H1 (cell line): ENCODE results near the gene CAMTA1. TPM values are rescaled to one million over a fixed set of nuclear protein-coding genes. Genes with fewer than 3 reads are reported as not detected.

Experiments
- CTCF ChIA-PET: fragments of 300-600 bp; sonication (Branson Sonifier 250); formaldehyde crosslinking; loops from one replicate; lab custom pipeline; 2021; ENCODE audit not compliant: partially characterized antibody; lab: Charles Lee
- POLR2A ChIA-PET: fragments of 300-600 bp; sonication (Branson Sonifier 250); formaldehyde crosslinking; loops from one replicate; lab custom pipeline; 2021; ENCODE audit warnings: inconsistent platforms; ENCODE audit not compliant: partially characterized antibody; lab: Charles Lee
- DNase-seq, 2 experiments: peaks; one replicate each; pipeline versions ENCODE4 v3.0.0 to v3.0.0-alpha.2; 2010 to 2022; ENCODE audit warnings: low spot score in 2 of 2, low read depth in 1 of 2, mixed read lengths in 1 of 2
- FAIRE-seq: peaks from 2 replicates; lab custom pipeline; 2011; peaks lifted over from hg19 to GRCh38; lab: Jason Lieb, UNC
- H2AFZ ChIP-seq: 2 replicates; pipeline ENCODE4 v1.8.1; 2012; ENCODE audit warnings: low read length, inconsistent platforms
- H2AK5ac ChIP-seq: 2 replicates; pipeline ENCODE4 v1.6.1; 2013; ENCODE audit warnings: low read depth, low read length
- H2BK120ac ChIP-seq: replicated peaks from 2 replicates; pipeline ENCODE3; 2013; ENCODE audit warnings: low read depth, low read length, inconsistent platforms
- H2BK12ac ChIP-seq: 2 replicates; pipeline ENCODE4 v1.6.1; 2013; ENCODE audit warnings: low read depth, low read length
- H2BK15ac ChIP-seq: 2 replicates; pipeline ENCODE4 v1.6.1; 2013; ENCODE audit warnings: low read length
- H2BK20ac ChIP-seq: 2 replicates; pipeline ENCODE4 v1.6.1; 2013; ENCODE audit warnings: low read length
- H2BK5ac ChIP-seq: 2 replicates; pipeline ENCODE4 v1.6.1; 2013; ENCODE audit warnings: low read depth, low read length
- H3K14ac ChIP-seq: 2 replicates; pipeline ENCODE4 v1.6.1; 2013; ENCODE audit warnings: inconsistent platforms; ENCODE audit not compliant: insufficient read length
- H3K18ac ChIP-seq: 2 replicates; pipeline ENCODE4 v1.6.1; 2013; ENCODE audit warnings: low read length; ENCODE audit errors: extremely low read depth
- H3K23ac ChIP-seq: 2 replicates; pipeline ENCODE4 v1.6.1; 2013; ENCODE audit warnings: inconsistent platforms; ENCODE audit not compliant: insufficient read length
- H3K23me2 ChIP-seq: 2 replicates; pipeline ENCODE4 v1.6.1; 2013; ENCODE audit warnings: low read depth, low read length
- H3K27ac ChIP-seq: 2 replicates; pipeline ENCODE4 v1.6.1; 2011; ENCODE audit warnings: low read depth, low read length, inconsistent platforms
- H3K27me3 ChIP-seq, 4 experiments: replicated peaks in 1 of 4; 1 replicate in 1 of 4; 2 replicates in 3 of 4; pipeline versions ENCODE4 v1.6.1 to v1.8.1; 2011 to 2013; ENCODE audit warnings: low read length in 3 of 4, mild to moderate bottlenecking in 3 of 4, inconsistent platforms in 2 of 4, mixed read lengths in 2 of 4, moderate library complexity in 1 of 4; ENCODE audit not compliant: control insufficient read depth in 3 of 4, insufficient read depth in 3 of 4; ENCODE audit errors: extremely low read depth in 1 of 4
- H3K36me3 ChIP-seq, 4 experiments: 2 replicates each; pipeline versions ENCODE4 v1.6.1 to v1.8.1; 2011 to 2013; ENCODE audit warnings: mild to moderate bottlenecking in 4 of 4, low read length in 3 of 4, moderate library complexity in 2 of 4, control low read depth in 1 of 4, inconsistent platforms in 1 of 4; ENCODE audit not compliant: insufficient read depth in 4 of 4, control insufficient read depth in 2 of 4
- H3K4ac ChIP-seq: replicated peaks from 2 replicates; pipeline ENCODE3; 2013; ENCODE audit warnings: low read length, low read depth, mixed read lengths, inconsistent platforms; ENCODE audit not compliant: insufficient read length
- H3K4me1 ChIP-seq, 4 experiments: replicated peaks in 1 of 4; 1 replicate in 1 of 4; 2 replicates in 3 of 4; pipeline versions ENCODE4 v1.6.1 to v1.8.1; 2011 to 2013; ENCODE audit warnings: low read length in 3 of 4, inconsistent platforms in 2 of 4, mixed read lengths in 1 of 4; ENCODE audit not compliant: insufficient read depth in 4 of 4, control insufficient read depth in 3 of 4
- H3K4me2 ChIP-seq, 2 experiments: 2 replicates each; pipeline versions ENCODE4 v1.6.1 to v1.8.1; 2011 to 2013; ENCODE audit warnings: low read depth in 2 of 2, low read length in 2 of 2, control low read depth in 1 of 2, inconsistent platforms in 1 of 2, mild to moderate bottlenecking in 1 of 2; ENCODE audit not compliant: insufficient read depth in 1 of 2
- H3K4me3 ChIP-seq, 4 experiments: fragments of 200-600, 300-600 bp in 1 of 4; sonication (generic), shearing (Covaris generic), sonication (Bioruptor Twin) in 1 of 4; 2 replicates each; pipeline versions ENCODE4 v1.5.1 to v1.8.1; 2011 to 2016; ENCODE audit warnings: low read length in 4 of 4, low read depth in 3 of 4, control low read depth in 2 of 4, inconsistent platforms in 2 of 4, mild to moderate bottlenecking in 2 of 4, mixed read lengths in 1 of 4, moderate library complexity in 1 of 4; ENCODE audit not compliant: insufficient read depth in 2 of 4; ENCODE audit errors: extremely low read depth in 1 of 4
- H3K56ac ChIP-seq: replicated peaks from 2 replicates; pipeline ENCODE3; 2013; ENCODE audit warnings: low read depth, mild to moderate bottlenecking, mixed read lengths, low read length, inconsistent platforms; ENCODE audit not compliant: insufficient read length
- H3K79me1 ChIP-seq: 2 replicates; pipeline ENCODE4 v1.6.1; 2013; ENCODE audit warnings: low read depth, low read length, control low read depth
- H3K79me2 ChIP-seq, 2 experiments: 2 replicates each; pipeline versions ENCODE4 v1.6.1 to v1.8.1; 2012 to 2013; ENCODE audit warnings: low read length in 2 of 2, mild to moderate bottlenecking in 2 of 2, inconsistent platforms in 1 of 2; ENCODE audit not compliant: insufficient read depth in 2 of 2, control insufficient read depth in 1 of 2
- H3K9ac ChIP-seq, 4 experiments: replicated peaks in 1 of 4; 1 replicate in 1 of 4; 2 replicates in 3 of 4; pipeline versions ENCODE4 v1.6.1 to v1.8.1; 2011 to 2013; ENCODE audit warnings: low read depth in 3 of 4, low read length in 3 of 4, control low read depth in 2 of 4, mild to moderate bottlenecking in 2 of 4, moderate library complexity in 2 of 4, inconsistent platforms in 1 of 4; ENCODE audit errors: extremely low read depth in 1 of 4
- H3K9me3 ChIP-seq, 2 experiments: 2 replicates each; pipeline versions ENCODE4 v1.6.1 to v1.8.1; 2012 to 2013; ENCODE audit warnings: mild to moderate bottlenecking in 2 of 2, moderate library complexity in 2 of 2, control low read depth in 1 of 2, inconsistent platforms in 1 of 2, low read depth in 1 of 2, low read length in 1 of 2, mixed read lengths in 1 of 2; ENCODE audit not compliant: insufficient read depth in 2 of 2
- H4K20me1 ChIP-seq, 2 experiments: replicated peaks in 1 of 2; 2 replicates each; pipeline versions ENCODE3 to v1.8.1; 2011 to 2013; ENCODE audit warnings: inconsistent platforms in 2 of 2, low read length in 2 of 2, mild to moderate bottlenecking in 1 of 2; ENCODE audit not compliant: insufficient read depth in 2 of 2, control insufficient read depth in 1 of 2
- H4K5ac ChIP-seq: 2 replicates; pipeline ENCODE4 v1.6.1; 2013; ENCODE audit warnings: low read length, low read depth, mixed read lengths, inconsistent platforms; ENCODE audit not compliant: insufficient read length
- H4K8ac ChIP-seq: 2 replicates; pipeline ENCODE4 v1.8.0; 2013; ENCODE audit warnings: mild to moderate bottlenecking, moderate library complexity, low read length, inconsistent platforms; ENCODE audit not compliant: insufficient read depth; ENCODE audit errors: extremely low read depth
- H4K91ac ChIP-seq: replicated peaks from 2 replicates; pipeline ENCODE3; 2013; ENCODE audit warnings: low read length, mixed read lengths, inconsistent platforms; ENCODE audit not compliant: insufficient read length
- CREB1 ChIP-seq: IDR thresholded peaks from 2 replicates; pipeline ENCODE4 v1.6.1; 2012; ENCODE audit warnings: inconsistent platforms
- EZH2 ChIP-seq: fragments of 200-600 bp; sonication (generic); IDR thresholded peaks from 2 replicates; pipeline ENCODE4 v1.7.1; 2012; ENCODE audit warnings: low read depth, mild to moderate bottlenecking, moderate library complexity, low read length, inconsistent platforms; ENCODE audit not compliant: severe bottlenecking
- FOSL1 ChIP-seq: IDR thresholded peaks from 2 replicates; pipeline ENCODE4 v1.6.1; 2011; ENCODE audit warnings: mild to moderate bottlenecking, low read depth, low read length, moderate library complexity; ENCODE audit not compliant: insufficient read depth
- HDAC2 ChIP-seq, 2 experiments: fragments of 300-600 bp in 1 of 2; sonication (generic) in 1 of 2; IDR thresholded peaks; 2 replicates each; pipeline ENCODE4 v1.6.1; 2011 to 2012; ENCODE audit warnings: low read depth in 2 of 2, low read length in 2 of 2, mild to moderate bottlenecking in 2 of 2, moderate library complexity in 2 of 2, borderline replicate concordance in 1 of 2, inconsistent platforms in 1 of 2
- KDM5A ChIP-seq: fragments of 200-600 bp; IDR thresholded peaks from 2 replicates; pipeline ENCODE4 v1.7.1; 2012; ENCODE audit warnings: mild to moderate bottlenecking, low read length, inconsistent platforms, mixed read lengths
- RAD21 ChIP-seq, 2 experiments: IDR thresholded peaks in 1 of 2; conservative IDR thresholded peaks in 1 of 2; 2 replicates each; pipeline ENCODE4 v1.6.1; 2011; ENCODE audit warnings: low read depth in 2 of 2, low read length in 2 of 2, improper control_type of control experiment in 1 of 2, inconsistent platforms in 1 of 2, mild to moderate bottlenecking in 1 of 2, moderate library complexity in 1 of 2
- RFX5 ChIP-seq: IDR thresholded peaks from 2 replicates; pipeline ENCODE4 v1.6.1; 2011; ENCODE audit warnings: low read depth, low read length, improper control_type of control experiment, borderline replicate concordance
- RXRA ChIP-seq: IDR thresholded peaks from 2 replicates; pipeline ENCODE4 v1.6.1; 2011; ENCODE audit warnings: low read depth, mild to moderate bottlenecking, low read length, moderate library complexity; ENCODE audit not compliant: insufficient read depth
- SIN3A ChIP-seq, 2 experiments: IDR thresholded peaks in 1 of 2; conservative IDR thresholded peaks in 1 of 2; 2 replicates each; pipeline ENCODE4 v1.6.1; 2011 to 2012; ENCODE audit warnings: low read length in 2 of 2, improper control_type of control experiment in 1 of 2, low read depth in 1 of 2, mild to moderate bottlenecking in 1 of 2
- SIRT6 ChIP-seq: IDR thresholded peaks from one replicate; pipeline ENCODE4 v1.7.1; 2012; ENCODE audit warnings: low read length, inconsistent platforms
- WGBS, 2 experiments: shearing (Covaris generic) in 1 of 2; methylation state at CpG; one replicate each; pipeline versions ENCODE4 v1.1.6 to v1.1.7; 2013 to 2015; ENCODE audit warnings: low lambda C conversion rate in 2 of 2, mixed read lengths in 2 of 2, inconsistent platforms in 1 of 2, low coverage in 1 of 2, missing lambda C conversion rate in 1 of 2; ENCODE audit not compliant: insufficient replicate concordance in 2 of 2, insufficient coverage in 1 of 2, insufficient read length in 1 of 2; ENCODE audit errors: extremely low coverage in 1 of 2, missing lambda C conversion rate in 1 of 2; 5-methylcytosine and 5-hydroxymethylcytosine counted together
- polyA plus RNA-seq, 7 experiments: library from polyadenylated mRNA; depleted of rRNA in 3 of 7; stranded (reverse) in 5 of 7; unstranded in 2 of 7; fragments of >200 nt in 5 of 7; fragments of 200-250 nt in 2 of 7; gene quantifications; 1 replicate in 5 of 7; 2 replicates in 1 of 7; 4 replicates in 1 of 7; pipeline versions ENCODE4 v1.2.1 to v1.2.3, GENCODE V29; 2011 to 2013; ENCODE audit warnings: missing spikeins in 2 of 7, mixed read lengths in 2 of 7
- total RNA-seq: library from RNA; stranded (reverse); fragmentation: NEBNext Ultra II Directional; extraction: Animal tissue kit (Norgen Biotek cat#: 25700); gene quantifications from 2 replicates; pipeline ENCODE4 v1.2.1, GENCODE V29; 2021

The CAMTA1 gene
- total and polyA plus RNA-seq, 2 of the 8 experiments (the other 6 are each of a cell fraction or from before 2014, with no cell fraction given) = 65.0 to 119 TPM

GRCh38 chr1:6969106-6969505, 183.9 kb downstream of the CAMTA1 start:
- Histone ChIP-seq H3K4me2 (no peak overlapping the region), H3K79me1 (no peaks in the 10 kb centered on the region), H3K23me2 (0 out of 2 replicates have a peak, but pooled peaks cover 2% of the 10 kb centered on the region), H3K9me3 (no peaks in the 10 kb centered on the region), H3K18ac (no peak overlapping the region; the same call in 1 of the 2 replicates), H4K5ac (no peak overlapping the region), H2AK5ac (no peak overlapping the region), H3K4me1 (peaks cover 0 to 8% (median 3%) of the 10 kb centered on the region in 4 experiments; a peak in 3 of 7 replicates), H3K79me2 (no peaks in the 10 kb centered on the region), H3K4me3 (no peak overlapping the region), H3K4ac (no peak overlapping the region), H3K36me3 (no peaks in the 10 kb centered on the region; a peak in 1 of 8 replicates), H4K20me1 (no peaks in the 10 kb centered on the region), H2BK120ac (no peak overlapping the region), H3K9ac (no peak overlapping the region), H4K91ac (no peak overlapping the region), H4K8ac (no peak overlapping the region), H3K14ac (no peak overlapping the region), H2BK20ac (no peak overlapping the region), H2BK15ac (no peak overlapping the region), H3K56ac (no peak overlapping the region), H3K27me3 (no peaks in the 10 kb centered on the region), H3K23ac (no peak overlapping the region), H2BK12ac (no peak overlapping the region), H3K27ac (no peak overlapping the region), H2BK5ac (no peak overlapping the region), H2AFZ (no peak overlapping the region)
- TF ChIP-seq SIRT6 (no peak), CREB1 (no peak), FOSL1 (no peak), RXRA (no peak), HDAC2 (IDR thresholded peaks at IDR 0.05; ENCODE audit: borderline replicate concordance in 1 of 2, low read depth in 2 of 2, low read length in 2 of 2) (no peak), KDM5A (no peak), EZH2 (no peak), RFX5 (no peak), RAD21 (IDR thresholded peaks at IDR 0.05 in 1 of 2, conservative IDR thresholded peaks at IDR 0.05 in 1 of 2; ENCODE audit: low read depth in 2 of 2, low read length in 2 of 2) (no peak), SIN3A (conservative IDR thresholded peaks at IDR 0.05 in 1 of 2, IDR thresholded peaks at IDR 0.05 in 1 of 2; ENCODE audit: low read depth in 1 of 2, low read length in 2 of 2) (no peak)
- POLR2A ChIA-PET = interaction anchor here (2.1 kb wide), 1 partner anchor 10 kb away, joined by 6 read pairs; no protein-coding TSS in a partner anchor
- CTCF ChIA-PET = interaction anchor here (1.6 to 3.2 kb wide), 2 partner anchors 10 to 74 kb away, joined by 7 to 12 read pairs; no protein-coding TSS in a partner anchor
- FAIRE-seq = no peak
- DNase-seq = no peak
- WGBS, 2 experiments = 88% methylated on average over 11 of the region's 13 CpGs; no CpG with 5 or more reads in 1 of the 2 experiments
